Smooth muscle cell (in vitro differentiated cells): ENCODE measurements around the gene SPATS2L. TPM values are rescaled to one million over a fixed set of nuclear protein-coding genes. Genes with fewer than 3 reads are reported as not detected.

ENCODE experiments used
- DNase-seq: peaks from one replicate; lab custom pipeline; 2025; ENCODE audit not compliant: unreplicated experiment; lab: John Stamatoyannopoulos, UW
- H2AFZ ChIP-seq: fragments of 200-600 bp; sonication (generic); 2 replicates; pipeline ENCODE4 v1.6.0; 2016; ENCODE audit warnings: antibody characterized with exemption, low read depth, mild to moderate bottlenecking
- H3F3A ChIP-seq: fragments of 200-600 bp; sonication (generic); 2 replicates; pipeline ENCODE4 v1.6.0; 2017; ENCODE audit warnings: antibody characterized with exemption, low read depth
- H3K27ac ChIP-seq: fragments of 200-600 bp; sonication (generic); 2 replicates; pipeline ENCODE4 v1.5.1; 2016; ENCODE audit warnings: low read depth, mild to moderate bottlenecking
- H3K27me3 ChIP-seq: fragments of 200-600 bp; sonication (generic); 2 replicates; pipeline ENCODE4 v1.6.1; 2016; ENCODE audit warnings: low read depth, mild to moderate bottlenecking
- H3K36me3 ChIP-seq: fragments of 200-600 bp; sonication (generic); 2 replicates; pipeline ENCODE4 v1.5.1; 2016; ENCODE audit warnings: low read depth
- H3K4me1 ChIP-seq: fragments of 200-600 bp; sonication (generic); 2 replicates; pipeline ENCODE4 v1.5.1; 2016; ENCODE audit warnings: low read depth
- H3K4me2 ChIP-seq: fragments of 200-600 bp; sonication (generic); 2 replicates; pipeline ENCODE4 v1.6.0; 2016; ENCODE audit warnings: mild to moderate bottlenecking
- H3K4me3 ChIP-seq: fragments of 200-600 bp; sonication (generic); 2 replicates; pipeline ENCODE4 v1.5.1; 2016; ENCODE audit warnings: mild to moderate bottlenecking
- H3K79me2 ChIP-seq: fragments of 200-600 bp; sonication (generic); 2 replicates; pipeline ENCODE4 v1.6.0; 2016; ENCODE audit warnings: low read depth, mild to moderate bottlenecking
- H3K9ac ChIP-seq: fragments of 200-600 bp; sonication (generic); 2 replicates; pipeline ENCODE4 v1.6.0; 2016; ENCODE audit warnings: low read depth
- H3K9me3 ChIP-seq: fragments of 200-600 bp; sonication (generic); replicated peaks from 2 replicates; pipeline ENCODE4 v1.5.1; 2016; ENCODE audit warnings: low read depth
- H4K20me1 ChIP-seq: fragments of 200-600 bp; sonication (generic); 2 replicates; pipeline ENCODE4 v1.6.0; 2016; ENCODE audit warnings: low read depth
- CTCF ChIP-seq: fragments of 200-600 bp; sonication (generic); IDR thresholded peaks from 2 replicates; pipeline ENCODE4 v1.5.1; 2017; ENCODE audit warnings: borderline replicate concordance, mild to moderate bottlenecking, antibody characterized with exemption; ENCODE audit not compliant: insufficient read depth, poor library complexity, severe bottlenecking
- WGBS: methylation state at CpG from one replicate; pipeline ENCODE4 v1.1.7; 2016; ENCODE audit warnings: low lambda C conversion rate; 5-methylcytosine and 5-hydroxymethylcytosine counted together
- polyA plus RNA-seq: library from polyadenylated mRNA; unstranded; fragments of >200 nt; fragmentation: Nextera tagmentation; extraction: Ambion mirVana; gene quantifications from 2 replicates; pipeline ENCODE4 v1.2.1, GENCODE V29; 2016
- total RNA-seq: library from RNA; depleted of rRNA; stranded (reverse); fragments of >200 nt; gene quantifications from 2 replicates; pipeline ENCODE4 v1.2.3, GENCODE V29; 2014

Gene SPATS2L
- total and polyA plus RNA-seq, 2 experiments from 2014 or later: 356 to 432 TPM

DNA sequence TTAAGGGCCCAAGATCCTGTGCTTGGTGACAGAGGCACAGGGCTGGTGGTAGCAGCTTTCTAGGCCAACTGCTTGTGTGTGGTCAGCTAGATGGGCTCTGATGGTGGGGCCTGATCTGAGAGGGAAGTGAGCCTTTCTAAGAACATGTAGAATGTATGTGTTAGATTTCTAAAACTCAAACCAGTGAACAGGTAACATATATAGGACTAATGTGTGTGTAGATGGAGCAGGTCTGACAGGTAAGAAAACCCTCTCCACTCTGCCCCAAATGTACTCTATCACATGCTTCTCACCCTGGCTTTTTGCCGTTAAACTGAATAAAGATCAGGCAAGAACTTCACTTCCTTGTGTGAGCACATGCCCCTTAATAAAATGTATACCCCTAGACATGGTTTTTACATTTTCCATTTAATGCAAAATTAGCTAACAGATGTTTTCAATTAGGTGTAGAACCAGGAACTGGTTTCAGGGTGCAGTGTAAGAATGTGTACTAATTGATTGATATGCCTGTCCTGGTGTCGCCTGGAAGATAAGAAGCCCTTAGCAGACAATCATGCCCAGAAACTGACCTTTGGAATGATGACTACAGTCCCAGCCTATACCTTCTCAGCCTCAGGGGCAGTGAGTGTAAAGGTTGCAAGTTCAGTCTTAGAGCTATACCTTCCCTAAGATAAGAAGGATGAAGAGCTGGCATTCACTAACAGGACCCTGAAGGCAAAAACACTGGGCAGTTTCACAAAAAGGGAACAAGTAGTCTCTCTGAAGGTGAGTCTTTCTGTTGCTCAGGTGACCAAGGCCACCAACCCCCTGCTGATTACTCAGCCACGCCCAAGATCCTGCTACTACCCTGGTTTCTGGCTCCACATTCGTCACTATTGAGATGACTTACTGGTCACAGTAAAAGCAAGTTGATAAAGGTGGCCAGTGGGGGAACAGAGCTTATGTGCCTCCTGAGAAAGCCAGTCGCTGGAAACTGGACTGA is 71.2 kb downstream of the SPATS2L start:
- Histone ChIP-seq H3K27me3 (no peaks in the 10 kb centered on the region), H3K9ac (peak overlapping the region; percentile 32), H3K4me1 (peaks cover 44% of the 10 kb centered on the region), H3K9me3 (no peaks in the 10 kb centered on the region), H3K4me2 (peak overlapping the region; percentile 70), H2AFZ (no peak overlapping the region), H3K36me3 (no peaks in the 10 kb centered on the region), H3K79me2 (peaks cover 98% of the 10 kb centered on the region), H3F3A (peaks cover 36% of the 10 kb centered on the region), H3K27ac (peak overlapping the region; percentile 95), H4K20me1 (peaks cover 90% of the 10 kb centered on the region), H3K4me3 (peak overlapping the region; percentile 12)
- WGBS: 61% methylated on average over 5 of the region's 5 CpGs
- no peak for TF ChIP-seq CTCF
- no peak for DNase-seq

- no peak for TF ChIP-seq CTCF
- Histone ChIP-seq H3K27ac (peak overlapping the region; percentile 95), H3K4me2 (peak overlapping the region; percentile 70), H2AFZ (no peak overlapping the region), H3F3A (peaks cover 36% of the 10 kb centered on the region), H3K4me1 (peaks cover 55% of the 10 kb centered on the region), H3K27me3 (no peaks in the 10 kb centered on the region), H4K20me1 (peaks cover 90% of the 10 kb centered on the region), H3K79me2 (peaks cover 98% of the 10 kb centered on the region), H3K4me3 (peak overlapping the region; percentile 12), H3K9me3 (no peaks in the 10 kb centered on the region), H3K36me3 (no peaks in the 10 kb centered on the region), H3K9ac (peak overlapping the region; percentile 32)
- WGBS: 43% methylated on average over 7 of the region's 7 CpGs
- DNase-seq: no peak
Observed at GRCh38 chr2:200378652-200379290, 72.3 kb downstream of the SPATS2L start.

DNA sequence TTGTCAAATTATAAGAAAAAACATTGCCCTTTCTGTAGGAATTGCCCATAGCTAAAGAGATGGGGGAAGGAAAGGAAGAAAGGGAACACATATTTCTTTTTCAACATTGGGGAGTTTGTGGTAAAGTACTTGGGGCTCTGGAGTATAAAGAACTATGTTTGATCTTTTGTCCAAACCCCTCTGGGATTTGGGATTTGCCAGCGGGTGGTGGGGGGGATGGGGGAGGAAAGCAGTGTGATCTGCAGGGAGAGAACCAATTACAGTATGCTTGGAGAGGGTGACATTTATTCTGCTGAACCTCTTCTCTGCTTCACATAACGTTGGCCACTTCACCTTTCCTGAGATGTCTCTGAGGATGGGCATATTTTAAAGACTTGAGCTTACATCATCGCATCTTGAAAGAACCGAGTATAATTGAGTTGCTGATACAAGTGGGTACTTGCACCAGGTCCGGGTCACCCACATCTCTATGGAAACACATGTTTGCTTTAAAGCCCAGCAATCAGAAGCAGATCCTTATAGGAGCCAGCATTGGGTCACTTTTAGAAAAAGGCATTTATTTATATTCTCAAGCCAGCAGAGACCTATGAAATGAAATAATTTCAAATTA is 73.1 kb downstream of the SPATS2L start:
- Histone ChIP-seq H3K4me1 (peaks cover 59% of the 10 kb centered on the region), H3K4me3 (peak overlapping the region; percentile 12), H3K27me3 (no peaks in the 10 kb centered on the region), H3K9me3 (no peaks in the 10 kb centered on the region), H3K4me2 (peak overlapping the region; percentile 70), H4K20me1 (peaks cover 88% of the 10 kb centered on the region), H3K9ac (peak overlapping the region; percentile 32), H3F3A (peaks cover 36% of the 10 kb centered on the region), H3K27ac (peak overlapping the region; percentile 95), H3K79me2 (peaks cover 98% of the 10 kb centered on the region), H2AFZ (no peak overlapping the region), H3K36me3 (no peaks in the 10 kb centered on the region)
- WGBS: 24% methylated on average over 5 of the region's 5 CpGs
- TF ChIP-seq CTCF: no peak
- no peak for DNase-seq
